Measurements from ENCODE around the gene GPR139. TPM values are rescaled to one million over a fixed set of nuclear protein-coding genes. Genes with fewer than 3 reads are reported as not detected.

GPR139 gene
- total RNA-seq, 1 donor from 2014 or later: not detected

DNA sequence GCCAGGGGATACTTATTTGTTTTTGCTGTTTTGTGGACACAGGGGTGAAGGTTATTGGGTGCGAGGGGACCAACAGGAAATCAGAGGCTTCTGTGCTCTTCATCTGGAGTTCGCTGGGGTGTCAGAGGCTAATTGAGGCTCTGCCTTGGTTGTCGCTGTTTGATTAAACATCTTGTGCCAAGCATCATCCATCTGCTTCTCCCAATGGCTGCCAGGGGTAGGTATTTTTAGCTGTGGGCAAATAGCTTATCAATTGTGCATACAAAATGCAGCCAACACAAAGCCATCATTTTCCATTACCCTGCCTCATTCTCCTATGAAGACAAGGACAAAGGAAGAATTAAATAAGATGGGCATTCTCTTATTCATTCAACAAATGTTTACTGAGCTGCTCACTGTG lies 27.8 kb downstream of the GPR139 start:
- no peaks in the 10 kb centered on the region for H3K4me1 Mint-ChIP-seq
- DNase-seq (no peak), ATAC-seq (ENCODE audit: low read depth) (no peak)
- no peaks in the 10 kb centered on the region for H3K9me3 Mint-ChIP-seq
- no peaks in the 10 kb centered on the region for H3K36me3 Mint-ChIP-seq (ENCODE audit: low read depth)
- no peak overlapping the region for H3K27ac Mint-ChIP-seq
- intact Hi-C loops (cut with micrococcal nuclease): no loop called here
- ChIA-PET CTCF (no interaction called here), POLR2A (no interaction called here)
- TF ChIP-seq, protein P1, sequence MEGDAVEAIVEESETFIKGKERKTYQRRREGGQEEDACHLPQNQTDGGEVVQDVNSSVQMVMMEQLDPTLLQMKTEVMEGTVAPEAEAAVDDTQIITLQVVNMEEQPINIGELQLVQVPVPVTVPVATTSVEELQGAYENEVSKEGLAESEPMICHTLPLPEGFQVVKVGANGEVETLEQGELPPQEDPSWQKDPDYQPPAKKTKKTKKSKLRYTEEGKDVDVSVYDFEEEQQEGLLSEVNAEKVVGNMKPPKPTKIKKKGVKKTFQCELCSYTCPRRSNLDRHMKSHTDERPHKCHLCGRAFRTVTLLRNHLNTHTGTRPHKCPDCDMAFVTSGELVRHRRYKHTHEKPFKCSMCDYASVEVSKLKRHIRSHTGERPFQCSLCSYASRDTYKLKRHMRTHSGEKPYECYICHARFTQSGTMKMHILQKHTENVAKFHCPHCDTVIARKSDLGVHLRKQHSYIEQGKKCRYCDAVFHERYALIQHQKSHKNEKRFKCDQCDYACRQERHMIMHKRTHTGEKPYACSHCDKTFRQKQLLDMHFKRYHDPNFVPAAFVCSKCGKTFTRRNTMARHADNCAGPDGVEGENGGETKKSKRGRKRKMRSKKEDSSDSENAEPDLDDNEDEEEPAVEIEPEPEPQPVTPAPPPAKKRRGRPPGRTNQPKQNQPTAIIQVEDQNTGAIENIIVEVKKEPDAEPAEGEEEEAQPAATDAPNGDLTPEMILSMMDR (IDR thresholded peaks at IDR 0.05): no peak
- H3K4me3 Mint-ChIP-seq: no peak overlapping the region
- no peaks in the 10 kb centered on the region for H3K27me3 Mint-ChIP-seq

GRCh38 chr16:20042848-20043247 lies 30.8 kb downstream of the GPR139 start:
- Mint-ChIP-seq H3K27me3 (no peaks in the 10 kb centered on the region), H3K36me3 (ENCODE audit: low read depth) (no peaks in the 10 kb centered on the region), H3K27ac (no peak overlapping the region), H3K9me3 (no peaks in the 10 kb centered on the region), H3K4me1 (no peaks in the 10 kb centered on the region), H3K4me3 (no peak overlapping the region)
- intact Hi-C loops (cut with micrococcal nuclease): no loop called here
- ChIA-PET POLR2A (no interaction called here), CTCF (no interaction called here)
- DNase-seq (no peak), ATAC-seq (ENCODE audit: low read depth) (no peak)
- TF ChIP-seq, protein P1 (IDR thresholded peaks at IDR 0.05): no peak

DNA sequence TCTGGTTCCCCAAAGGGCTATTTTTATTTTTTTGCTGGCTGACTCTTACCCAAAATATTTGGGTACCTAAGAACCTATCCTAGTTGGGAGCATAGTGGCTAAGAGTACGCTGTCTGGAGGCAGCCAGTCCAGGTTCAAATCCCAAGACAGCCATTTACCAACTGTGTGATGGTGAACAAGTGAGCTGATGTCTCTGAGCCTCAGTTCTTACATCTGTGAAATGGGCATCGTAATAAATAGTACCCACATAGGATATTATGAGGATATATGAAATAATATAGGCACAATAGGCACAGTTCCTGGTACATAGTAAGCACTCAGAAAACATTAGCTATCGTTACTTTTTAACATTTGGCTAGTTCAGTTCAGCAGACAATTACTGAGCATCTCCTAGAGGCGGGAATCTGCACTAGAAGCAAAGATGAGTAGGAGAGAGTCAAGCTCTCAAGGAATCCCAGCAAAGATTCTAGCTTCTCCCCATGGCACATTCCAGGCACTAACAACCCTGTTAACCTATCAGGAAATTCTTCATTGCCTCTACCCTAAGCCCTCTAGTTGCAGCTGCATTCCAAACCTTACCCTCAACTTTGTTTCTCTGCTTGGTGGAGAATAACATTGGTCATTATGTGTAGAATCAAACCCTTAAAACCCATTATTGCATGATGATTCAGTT lies 31.6 kb downstream of the GPR139 start:
- H3K9me3 Mint-ChIP-seq: no peaks in the 10 kb centered on the region
- no peaks in the 10 kb centered on the region for H3K36me3 Mint-ChIP-seq (ENCODE audit: low read depth)
- no peak overlapping the region for H3K27ac Mint-ChIP-seq
- TF ChIP-seq, protein P1 (IDR thresholded peaks at IDR 0.05): no peak
- ATAC-seq (ENCODE audit: low read depth) (no peak), DNase-seq (no peak)
- no peaks in the 10 kb centered on the region for H3K27me3 Mint-ChIP-seq
- no peaks in the 10 kb centered on the region for H3K4me1 Mint-ChIP-seq
- POLR2A ChIA-PET: no interaction called here
- CTCF ChIA-PET: no interaction called here
- H3K4me3 Mint-ChIP-seq: no peak overlapping the region
- intact Hi-C loops (cut with micrococcal nuclease): no loop called here

DNA sequence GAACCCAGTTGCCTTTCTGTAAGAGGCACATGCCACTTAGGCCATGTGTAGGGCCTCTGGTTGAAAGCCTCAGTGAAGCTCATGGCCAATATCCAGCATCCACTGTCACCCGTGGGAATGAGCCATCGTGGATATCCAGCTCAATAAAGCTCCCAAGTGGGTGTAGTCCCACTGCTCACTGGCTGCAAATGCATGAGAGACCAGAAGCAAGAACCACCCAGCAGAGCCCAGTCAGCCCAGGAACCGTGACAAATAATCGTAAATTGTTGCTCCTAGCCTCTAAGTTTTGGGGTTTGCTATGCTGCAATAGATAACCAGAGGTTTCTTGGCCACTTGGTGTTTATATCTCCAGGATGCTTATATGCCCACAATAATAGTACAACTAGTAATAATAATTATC lies 33.7 kb downstream of the GPR139 start:
- ChIA-PET POLR2A (no interaction called here), CTCF (no interaction called here)
- Mint-ChIP-seq H3K9me3 (no peaks in the 10 kb centered on the region), H3K4me1 (no peaks in the 10 kb centered on the region), H3K27me3 (no peaks in the 10 kb centered on the region), H3K36me3 (ENCODE audit: low read depth) (no peaks in the 10 kb centered on the region), H3K4me3 (no peak overlapping the region), H3K27ac (no peak overlapping the region)
- TF ChIP-seq, protein P1 (IDR thresholded peaks at IDR 0.05): no peak
- no peak for DNase-seq
- intact Hi-C loops (cut with micrococcal nuclease): no loop called here
- ATAC-seq (ENCODE audit: low read depth): no peak

DNA sequence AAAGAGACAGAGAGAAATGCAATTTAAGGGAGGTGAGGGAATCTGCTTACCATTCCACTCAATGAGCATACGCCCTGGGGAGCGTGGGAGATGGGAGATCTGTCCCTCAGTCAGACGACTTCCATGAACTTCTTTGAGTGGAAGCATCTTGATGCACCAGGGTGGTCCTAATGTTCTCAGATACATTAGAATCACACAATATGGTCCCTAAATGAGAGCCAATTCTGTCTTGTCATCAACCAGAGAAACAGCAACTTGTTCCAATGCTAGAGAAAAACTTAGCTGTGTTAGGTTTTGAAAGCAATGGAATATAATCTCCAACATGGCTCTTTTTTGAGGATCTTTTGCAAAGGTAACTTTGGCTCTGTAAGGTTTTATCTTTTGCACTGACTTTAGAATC lies 44.1 kb downstream of the GPR139 start:
- Mint-ChIP-seq H3K4me1 (no peaks in the 10 kb centered on the region), H3K4me3 (no peak overlapping the region), H3K27ac (no peak overlapping the region), H3K36me3 (ENCODE audit: low read depth) (no peaks in the 10 kb centered on the region), H3K9me3 (no peaks in the 10 kb centered on the region), H3K27me3 (no peaks in the 10 kb centered on the region)
- ChIA-PET CTCF (no interaction called here), POLR2A (no interaction called here)
- no peak for ATAC-seq (ENCODE audit: low read depth)
- TF ChIP-seq, protein P1 (IDR thresholded peaks at IDR 0.05): no peak
- intact Hi-C loops (cut with micrococcal nuclease): no loop called here
- DNase-seq: no peak

Data from activated B cell treated with CpG ODN at 0.5 μM for 24 hours (primary cell).